Mesothelial cell of epicardium (in vitro differentiated cells): ENCODE results near the gene MCEMP1. TPM values are rescaled to one million over a fixed set of nuclear protein-coding genes. Genes with fewer than 3 reads are reported as not detected.

Experiments used
- DNase-seq, 2 experiments: peaks; one replicate each; pipeline ENCODE4 v3.0.0; 2021; ENCODE audit warnings: low spot score in 2 of 2; ENCODE audit not compliant: unreplicated experiment in 2 of 2
- H3K27ac Mint-ChIP-seq: 2 replicates; pipeline ENCODE4 v1.8.0; 2021; ENCODE audit warnings: mixed read lengths
- H3K27me3 Mint-ChIP-seq: 2 replicates; pipeline ENCODE4 v1.8.0; 2021; ENCODE audit warnings: low read depth, mixed read lengths
- H3K36me3 Mint-ChIP-seq: 2 replicates; pipeline ENCODE4 v1.8.0; 2021; ENCODE audit warnings: mixed read lengths
- H3K4me1 Mint-ChIP-seq: 2 replicates; pipeline ENCODE4 v1.8.0; 2021; ENCODE audit warnings: mixed read lengths
- H3K4me3 Mint-ChIP-seq: 2 replicates; pipeline ENCODE4 v1.8.0; 2021; ENCODE audit warnings: mild to moderate bottlenecking, moderate library complexity, mixed read lengths
- H3K9me3 Mint-ChIP-seq: 2 replicates; pipeline ENCODE4 v1.8.0; 2021; ENCODE audit warnings: mixed read lengths
- CTCF ChIP-seq: fragments of 200-600 bp; sonication (generic); IDR thresholded peaks from one replicate; pipeline ENCODE4 v1.5.0; 2021; ENCODE audit warnings: antibody characterized with exemption; ENCODE audit not compliant: unreplicated experiment
- total RNA-seq: library from RNA; stranded (reverse); gene quantifications from 3 replicates; pipeline ENCODE4 v1.2.1, GENCODE V29; 2021

MCEMP1 gene
- total RNA-seq, 1 donor from 2014 or later = not detected

- peak overlapping the region; percentile 71 for H3K27ac Mint-ChIP-seq
- no peak for TF ChIP-seq CTCF
- H3K4me1 Mint-ChIP-seq = peaks cover 11% of the 10 kb centered on the region
- no peak overlapping the region for H3K4me3 Mint-ChIP-seq
- H3K36me3 Mint-ChIP-seq = no peaks in the 10 kb centered on the region
- DNase-seq = no peak
- H3K9me3 Mint-ChIP-seq = no peaks in the 10 kb centered on the region
- peaks cover 30% of the 10 kb centered on the region for H3K27me3 Mint-ChIP-seq
These were observed 22.5 kb upstream of the MCEMP1 start for GRCh38 chr19:7654401-7654800.

GRCh38 chr19:7655581-7655980, 21.3 kb upstream of the MCEMP1 start:
- H3K27me3 Mint-ChIP-seq = peaks cover 33% of the 10 kb centered on the region

GRCh38 chr19:7657131-7657751, 19.6 kb upstream of the MCEMP1 start:
- DNase-seq = no peak
- no peak for TF ChIP-seq CTCF
- H3K27ac Mint-ChIP-seq = no peak overlapping the region
- peaks cover 32% of the 10 kb centered on the region for H3K27me3 Mint-ChIP-seq
- H3K36me3 Mint-ChIP-seq = no peaks in the 10 kb centered on the region
- H3K9me3 Mint-ChIP-seq = no peaks in the 10 kb centered on the region
- no peak overlapping the region for H3K4me3 Mint-ChIP-seq
- H3K4me1 Mint-ChIP-seq = peaks cover 9% of the 10 kb centered on the region

More at GRCh38 chr19:7655581-7655980, 21.3 kb upstream of the MCEMP1 start:
- H3K36me3 Mint-ChIP-seq = no peaks in the 10 kb centered on the region
- DNase-seq = no peak
- H3K4me1 Mint-ChIP-seq = peaks cover 11% of the 10 kb centered on the region
- no peak for TF ChIP-seq CTCF
- no peaks in the 10 kb centered on the region for H3K9me3 Mint-ChIP-seq
- H3K27ac Mint-ChIP-seq = no peak overlapping the region
- H3K4me3 Mint-ChIP-seq = no peak overlapping the region

- DNase-seq = no peak
- peaks cover 34% of the 10 kb centered on the region for H3K27me3 Mint-ChIP-seq
- H3K36me3 Mint-ChIP-seq = no peaks in the 10 kb centered on the region
- no peaks in the 10 kb centered on the region for H3K9me3 Mint-ChIP-seq
- no peak overlapping the region for H3K27ac Mint-ChIP-seq
- no peak for TF ChIP-seq CTCF
- H3K4me3 Mint-ChIP-seq = no peak overlapping the region
- peaks cover 7% of the 10 kb centered on the region for H3K4me1 Mint-ChIP-seq
These were observed 18.6 kb upstream of the MCEMP1 start for GRCh38 chr19:7658219-7658686.

- H3K4me1 Mint-ChIP-seq = no peaks in the 10 kb centered on the region
- no peak overlapping the region for H3K4me3 Mint-ChIP-seq
- no peaks in the 10 kb centered on the region for H3K9me3 Mint-ChIP-seq
- H3K27ac Mint-ChIP-seq = no peak overlapping the region
- DNase-seq = no peak
- H3K27me3 Mint-ChIP-seq = peaks cover 43% of the 10 kb centered on the region
- H3K36me3 Mint-ChIP-seq = no peaks in the 10 kb centered on the region
- no peak for TF ChIP-seq CTCF
These were observed 14.9 kb upstream of the MCEMP1 start for GRCh38 chr19:7661744-7662538.
